HEK293T (cell line): Measurements from ENCODE around the gene ANKS1B.

Source experiments
- ARNT ChIP-seq: fragments of 450-650 bp; IDR thresholded peaks from 2 replicates; pipeline ENCODE4 v1.6.1; 2017; ENCODE audit warnings: mild to moderate bottlenecking
- BHLHE40 ChIP-seq: fragments of 450-650 bp; IDR thresholded peaks from 2 replicates; pipeline ENCODE4 v1.6.1; 2016; ENCODE audit warnings: mild to moderate bottlenecking, moderate library complexity, borderline replicate concordance
- ELF4 ChIP-seq: fragments of 450-650 bp; IDR thresholded peaks from 2 replicates; pipeline ENCODE4 v1.6.1; 2017; ENCODE audit warnings: antibody characterized with exemption
- FOXA1 ChIP-seq: fragments of 450-650 bp; IDR thresholded peaks from 2 replicates; pipeline ENCODE4 v1.6.1; 2016; ENCODE audit warnings: mild to moderate bottlenecking
- FOXK2 ChIP-seq: fragments of 450-650 bp; IDR thresholded peaks from 2 replicates; pipeline ENCODE4 v1.6.1; 2016; ENCODE audit warnings: mild to moderate bottlenecking
- FOXM1 ChIP-seq: fragments of 450-650 bp; IDR thresholded peaks from 2 replicates; pipeline ENCODE4 v1.6.1; 2017; ENCODE audit warnings: mild to moderate bottlenecking, borderline replicate concordance
- HDGF ChIP-seq: fragments of 450-650 bp; IDR thresholded peaks from 2 replicates; pipeline ENCODE4 v1.6.1; 2017; ENCODE audit warnings: antibody characterized with exemption, borderline replicate concordance
- L3MBTL2 ChIP-seq: fragments of 450-650 bp; conservative IDR thresholded peaks from 2 replicates; pipeline ENCODE4 v1.6.1; 2016; ENCODE audit warnings: mild to moderate bottlenecking
- LEF1 ChIP-seq: fragments of 450-650 bp; IDR thresholded peaks from 2 replicates; pipeline ENCODE4 v1.6.1; 2017; ENCODE audit warnings: mild to moderate bottlenecking, borderline replicate concordance
- PKNOX1 ChIP-seq: fragments of 450-650 bp; IDR thresholded peaks from 2 replicates; pipeline ENCODE4 v1.6.1; 2016
- SP1 ChIP-seq: fragments of 450-650 bp; IDR thresholded peaks from 2 replicates; pipeline ENCODE4 v1.6.1; 2017
- SUZ12 ChIP-seq: fragments of 450-650 bp; IDR thresholded peaks from 2 replicates; pipeline ENCODE4 v1.6.1; 2016; ENCODE audit warnings: mild to moderate bottlenecking
- TARDBP ChIP-seq: fragments of 450-650 bp; IDR thresholded peaks from 2 replicates; pipeline ENCODE4 v1.6.1; 2016
- ZNF384 ChIP-seq: fragments of 450-650 bp; IDR thresholded peaks from 2 replicates; pipeline ENCODE4 v1.6.1; 2016

GRCh38 chr12:99495799-99496198, 488.9 kb downstream of the ANKS1B start:
- TF ChIP-seq FOXA1 (no peak), TARDBP (no peak), BHLHE40 (no peak), SUZ12 (no peak), ZNF384 (no peak), SP1 (no peak), ELF4 (no peak), HDGF (no peak), PKNOX1 (no peak), LEF1 (no peak), FOXK2 (no peak), FOXM1 (no peak), L3MBTL2 (no peak), ARNT (no peak)
